OCI-LY1 (cell line): ENCODE data around the gene DMPK.

ENCODE experiments used
- EZH2 ChIP-seq: fragments of 200-600 bp; sonication (generic), shearing (Covaris generic); IDR thresholded peaks from 2 replicates; pipeline ENCODE4 v1.8.0; 2017; ENCODE audit warnings: borderline replicate concordance, mixed run types, mild to moderate bottlenecking, antibody characterized with exemption, low read length, moderate library complexity, mixed read lengths
- TF ChIP-seq, protein P1 (sequence below): fragments of 200-600 bp; sonication (generic), shearing (Covaris generic); IDR thresholded peaks from 2 replicates; pipeline ENCODE4 v1.5.1; 2017; ENCODE audit warnings: mild to moderate bottlenecking, antibody characterized with exemption, low read length, moderate library complexity, mixed read lengths

DNA sequence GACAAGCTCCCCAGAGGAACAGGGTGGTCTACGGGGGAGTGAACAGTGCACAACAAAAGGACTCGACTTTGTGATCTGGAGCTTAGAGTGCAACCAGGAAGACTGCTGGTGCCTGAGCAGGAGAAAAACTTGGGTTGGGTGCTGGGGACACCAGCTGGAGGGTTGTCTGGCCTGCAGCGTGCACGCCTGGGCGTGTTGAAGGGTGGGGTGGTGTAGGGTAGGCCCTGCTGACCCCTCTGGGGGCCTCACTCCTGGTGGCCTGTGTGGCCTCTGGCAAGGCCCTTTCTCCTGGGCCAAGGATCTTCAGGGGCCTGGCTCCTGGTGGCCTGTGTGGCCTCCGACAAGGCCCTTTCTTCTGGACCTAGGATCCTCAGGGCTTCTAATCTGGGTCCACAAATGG, 37.5 kb upstream of the DMPK start:
- TF ChIP-seq EZH2: no peak
- TF ChIP-seq, protein P1, sequence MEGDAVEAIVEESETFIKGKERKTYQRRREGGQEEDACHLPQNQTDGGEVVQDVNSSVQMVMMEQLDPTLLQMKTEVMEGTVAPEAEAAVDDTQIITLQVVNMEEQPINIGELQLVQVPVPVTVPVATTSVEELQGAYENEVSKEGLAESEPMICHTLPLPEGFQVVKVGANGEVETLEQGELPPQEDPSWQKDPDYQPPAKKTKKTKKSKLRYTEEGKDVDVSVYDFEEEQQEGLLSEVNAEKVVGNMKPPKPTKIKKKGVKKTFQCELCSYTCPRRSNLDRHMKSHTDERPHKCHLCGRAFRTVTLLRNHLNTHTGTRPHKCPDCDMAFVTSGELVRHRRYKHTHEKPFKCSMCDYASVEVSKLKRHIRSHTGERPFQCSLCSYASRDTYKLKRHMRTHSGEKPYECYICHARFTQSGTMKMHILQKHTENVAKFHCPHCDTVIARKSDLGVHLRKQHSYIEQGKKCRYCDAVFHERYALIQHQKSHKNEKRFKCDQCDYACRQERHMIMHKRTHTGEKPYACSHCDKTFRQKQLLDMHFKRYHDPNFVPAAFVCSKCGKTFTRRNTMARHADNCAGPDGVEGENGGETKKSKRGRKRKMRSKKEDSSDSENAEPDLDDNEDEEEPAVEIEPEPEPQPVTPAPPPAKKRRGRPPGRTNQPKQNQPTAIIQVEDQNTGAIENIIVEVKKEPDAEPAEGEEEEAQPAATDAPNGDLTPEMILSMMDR: no peak
